Measurements from ENCODE around the gene RHBDL3.
"Not testable (repeated sequence)": the region's sequence is repeated elsewhere in the genome, so short reads cannot be mapped to it uniquely, and the experiment has no call there.

RHBDL3 gene

GRCh38 chr17:32265192-32265923 lies at the start of gene RHBDL3:
RHBDL3 (plus strand) TSS chr17:32265832; CDS start chr17:32266190, 358 bp downstream.
- DNase-seq: no peak

- DNase-seq: no peak
Measured at GRCh38 chr17:32222621-32223020, 43.0 kb upstream of the RHBDL3 start.

- no peak for DNase-seq
Measured at GRCh38 chr17:32223703-32224102, 41.9 kb upstream of the RHBDL3 start.

- DNase-seq: no peak
Measured at GRCh38 chr17:32226886-32227285, 38.7 kb upstream of the RHBDL3 start.

- DNase-seq: no peak
Measured at GRCh38 chr17:32227910-32228309, 37.7 kb upstream of the RHBDL3 start.

- no peak for DNase-seq
Measured at GRCh38 chr17:32235588-32235987, 30.0 kb upstream of the RHBDL3 start.

- no peak for DNase-seq
Measured at GRCh38 chr17:32239456-32239855, 26.2 kb upstream of the RHBDL3 start.

GRCh38 chr17:32240750-32241149 lies 24.9 kb upstream of the RHBDL3 start:
- DNase-seq: no peak

- DNase-seq: no peak
Measured at GRCh38 chr17:32241640-32242039, 24.0 kb upstream of the RHBDL3 start.

GRCh38 chr17:32249475-32249874 lies 16.2 kb upstream of the RHBDL3 start:
- no peak for DNase-seq

- DNase-seq: peak; percentile 66
Measured at GRCh38 chr17:32253117-32253611, 12.5 kb upstream of the RHBDL3 start.

GRCh38 chr17:32256012-32256700 lies 9.5 kb upstream of the RHBDL3 start:
- no peak for DNase-seq

- no peak for DNase-seq
Measured at GRCh38 chr17:32256701-32257019, 9.0 kb upstream of the RHBDL3 start.

- no peak for DNase-seq
Measured at GRCh38 chr17:32258383-32259140, 7.1 kb upstream of the RHBDL3 start.

GRCh38 chr17:32259586-32259985 lies 6.0 kb upstream of the RHBDL3 start:
- no peak for DNase-seq

GRCh38 chr17:32261417-32261736 lies 4.3 kb upstream of the RHBDL3 start:
- no peak for DNase-seq

- no peak for DNase-seq
Measured at GRCh38 chr17:32261936-32262510, 3.6 kb upstream of the RHBDL3 start.

- DNase-seq: not testable (repeated sequence)
Measured at GRCh38 chr17:32263515-32263914, 2.1 kb upstream of the RHBDL3 start.

GRCh38 chr17:32264140-32264799 lies 1.4 kb upstream of the RHBDL3 start:
- no peak for DNase-seq

GRCh38 chr17:32264823-32265191 lies 825 bp upstream of the RHBDL3 start:
- DNase-seq: no peak

- no peak for DNase-seq
Measured at GRCh38 chr17:32266051-32266388, 388 bp downstream of the RHBDL3 start.

- no peak for DNase-seq
Measured at GRCh38 chr17:32266389-32267301, 1.0 kb downstream of the RHBDL3 start.

Measured in GDM1 (cell line).